DND-41 (cell line): ENCODE data around the gene MOXD1.

ENCODE experiments used
- CTCF ChIP-seq: IDR thresholded peaks from 2 replicates; pipeline ENCODE4 v1.5.1; 2012; ENCODE audit warnings: borderline replicate concordance, low read length, moderate library complexity, mild to moderate bottlenecking; ENCODE audit not compliant: poor library complexity, severe bottlenecking; ENCODE audit errors: extremely low read depth
- EZH2 ChIP-seq: IDR thresholded peaks from 3 replicates; pipeline ENCODE4 v1.6.1; 2012; ENCODE audit warnings: borderline replicate concordance, low read depth, mild to moderate bottlenecking, moderate library complexity, low read length, inconsistent platforms; ENCODE audit not compliant: severe bottlenecking

GRCh38 chr6:132268209-132268608, 133.1 kb downstream of the MOXD1 start:
- TF ChIP-seq CTCF: no peak
- TF ChIP-seq EZH2: no peak
